Stimulated activated naive B cell treated with anti-CD40 and anti-IgM and Interleukin-4, amounts not matched to agents 10 μg/mL and 1 μg/mL and 100 μg/mL, for 72 hours (primary cell): Measurements from ENCODE around the gene FUT1.

Experiments used
- ATAC-seq, 2 donors: fragments of 150-1000 bp; cut with Tn5 transposase; replicated peaks; 2 replicates each; pipeline ENCODE4 v1.10.0; 2021; ENCODE audit warnings: moderate library complexity in 1 of 2
- DNase-seq: peaks from one replicate; pipeline ENCODE4 v3.0.0; 2021
- H3K27ac Mint-ChIP-seq: one replicate; pipeline ENCODE4 v1.8.0; 2022; ENCODE audit warnings: mild to moderate bottlenecking, mixed read lengths
- H3K27me3 Mint-ChIP-seq, 2 donors: one replicate each; pipeline ENCODE4 v1.8.0; 2022; ENCODE audit warnings: mixed read lengths in 2 of 2
- H3K36me3 Mint-ChIP-seq, 2 donors: one replicate each; pipeline ENCODE4 v1.8.0; 2022; ENCODE audit warnings: mixed read lengths in 2 of 2, mild to moderate bottlenecking in 1 of 2
- H3K4me1 Mint-ChIP-seq, 2 donors: one replicate each; pipeline ENCODE4 v1.8.0; 2022; ENCODE audit warnings: mixed read lengths in 2 of 2, mild to moderate bottlenecking in 1 of 2
- H3K4me3 Mint-ChIP-seq, 2 donors: one replicate each; pipeline ENCODE4 v1.8.0; 2022; ENCODE audit warnings: mild to moderate bottlenecking in 2 of 2, mixed read lengths in 2 of 2, moderate library complexity in 1 of 2
- H3K9me3 Mint-ChIP-seq, 2 donors: one replicate each; pipeline ENCODE4 v1.8.0; 2022; ENCODE audit warnings: mixed read lengths in 2 of 2, mild to moderate bottlenecking in 1 of 2

FUT1 gene

DNA sequence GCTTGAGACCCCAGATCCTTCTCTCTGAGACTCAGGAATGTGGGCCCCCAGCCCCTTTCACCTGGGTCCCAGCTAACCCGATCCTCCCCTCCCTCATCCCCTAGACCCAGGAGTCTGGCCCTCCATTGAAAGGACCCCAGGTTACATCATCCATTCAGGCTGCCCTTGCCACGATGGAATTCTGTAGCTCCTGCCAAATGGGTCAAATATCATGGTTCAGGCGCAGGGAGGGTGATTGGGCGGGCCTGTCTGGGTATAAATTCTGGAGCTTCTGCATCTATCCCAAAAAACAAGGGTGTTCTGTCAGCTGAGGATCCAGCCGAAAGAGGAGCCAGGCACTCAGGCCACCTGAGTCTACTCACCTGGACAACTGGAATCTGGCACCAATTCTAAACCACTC lies 3.3 kb upstream of the FUT1 start:
- H3K9me3 Mint-ChIP-seq, result no peaks in the 10 kb centered on the region

DNA sequence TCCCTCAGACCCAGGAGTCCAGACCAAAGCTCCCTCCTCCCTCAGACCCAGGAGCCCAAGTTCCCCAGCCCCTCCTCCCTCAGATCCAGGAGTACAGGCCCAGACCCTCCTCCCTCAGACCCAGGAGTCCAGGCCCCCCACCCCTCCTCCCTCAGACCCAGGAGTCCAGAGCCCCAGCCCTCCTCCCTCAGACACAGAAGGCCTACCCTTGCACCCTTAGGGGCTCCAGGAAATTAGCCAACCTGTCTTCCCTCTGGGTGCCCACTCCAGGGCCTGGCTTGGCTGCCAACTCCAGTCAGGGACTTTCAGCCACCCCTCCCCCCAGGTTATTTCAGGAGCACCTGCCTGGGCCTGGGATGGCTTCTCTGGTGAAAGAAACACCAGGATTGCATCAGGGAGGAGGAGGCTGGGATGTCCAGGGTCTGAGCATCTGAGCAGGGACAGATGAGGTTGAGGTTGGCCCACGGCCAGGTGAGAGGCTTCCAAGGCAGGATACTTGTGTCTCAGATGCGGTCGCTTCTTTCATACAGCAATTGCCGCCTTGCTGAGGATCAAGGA lies 2.7 kb upstream of the FUT1 start, which contains the start of gene FGF21:
FGF21 (plus strand) TSS at position 441 of the 558 bp plus-strand sequence. CDS start 713 bp downstream, outside the sequence.
- no peak for DNase-seq
- peaks cover 11 to 17% of the 10 kb centered on the region in 2 donors for H3K4me1 Mint-ChIP-seq
- no peak within 1 kb of the TSS for H3K4me3 Mint-ChIP-seq

More for the DNA sequence above, 3.3 kb upstream of the FUT1 start:
- DNase-seq (no peak), ATAC-seq (no peak)
- H3K36me3 Mint-ChIP-seq, result no peaks in the 10 kb centered on the region
- H3K27ac Mint-ChIP-seq, result no peak overlapping the region
- peaks cover 15 to 17% of the 10 kb centered on the region in 2 donors for H3K4me1 Mint-ChIP-seq
- no peak overlapping the region for H3K4me3 Mint-ChIP-seq
- H3K27me3 Mint-ChIP-seq, result peaks cover 39 to 71% of the 10 kb centered on the region in 2 donors

DNA sequence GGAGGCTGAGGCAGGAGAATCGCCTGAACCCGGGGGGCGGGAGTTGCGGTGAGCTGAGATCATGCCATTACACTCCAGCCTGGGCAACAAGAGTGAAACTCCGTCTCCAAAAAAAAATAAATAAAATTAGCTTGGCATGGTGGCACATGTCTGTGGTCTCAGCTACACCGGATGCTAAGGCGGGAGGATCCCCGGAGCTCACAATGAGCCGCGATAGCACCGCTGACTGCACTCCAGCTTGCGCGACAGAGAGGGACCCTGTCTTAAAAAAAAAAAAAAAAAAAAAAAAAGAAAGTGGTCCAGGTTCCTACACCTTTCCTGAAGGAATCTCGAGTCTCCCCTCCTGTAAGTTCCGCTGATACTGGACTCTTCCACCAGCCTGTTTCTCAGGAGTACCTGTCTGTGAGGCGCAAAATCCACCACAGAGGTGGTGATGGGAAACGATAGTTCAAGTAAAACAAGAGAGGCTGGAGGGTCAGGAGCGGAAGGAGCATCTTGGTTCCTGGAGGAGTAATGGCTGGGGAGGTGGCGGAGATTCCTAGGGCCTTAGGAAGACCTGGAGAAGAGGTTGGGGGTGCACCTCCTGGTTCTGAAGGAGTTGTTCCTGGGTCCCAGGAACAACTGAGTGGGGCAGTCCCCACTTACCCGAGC lies 471 bp downstream of the FUT1 start:
- no peak for DNase-seq
- no peak overlapping the region for H3K27ac Mint-ChIP-seq
- ATAC-seq, result peak in 1 of 2 donors; percentile 12
- peak overlapping the region; percentile 37 to 68 for H3K4me3 Mint-ChIP-seq
- H3K36me3 Mint-ChIP-seq, result no peaks in the 10 kb centered on the region
- peaks cover 16 to 21% of the 10 kb centered on the region in 2 donors for H3K4me1 Mint-ChIP-seq
- H3K27me3 Mint-ChIP-seq, result peaks cover 42 to 78% of the 10 kb centered on the region in 2 donors
- no peaks in the 10 kb centered on the region for H3K9me3 Mint-ChIP-seq

More for the DNA sequence above, 2.7 kb upstream of the FUT1 start, which contains the start of gene FGF21:
- Mint-ChIP-seq H3K36me3 (no peaks in the 10 kb centered on the region), H3K27me3 (peaks cover 35 to 71% of the 10 kb centered on the region in 2 donors), H3K27ac (no peak within 1 kb of the TSS), H3K9me3 (no peaks in the 10 kb centered on the region)
- no peak for ATAC-seq

DNA sequence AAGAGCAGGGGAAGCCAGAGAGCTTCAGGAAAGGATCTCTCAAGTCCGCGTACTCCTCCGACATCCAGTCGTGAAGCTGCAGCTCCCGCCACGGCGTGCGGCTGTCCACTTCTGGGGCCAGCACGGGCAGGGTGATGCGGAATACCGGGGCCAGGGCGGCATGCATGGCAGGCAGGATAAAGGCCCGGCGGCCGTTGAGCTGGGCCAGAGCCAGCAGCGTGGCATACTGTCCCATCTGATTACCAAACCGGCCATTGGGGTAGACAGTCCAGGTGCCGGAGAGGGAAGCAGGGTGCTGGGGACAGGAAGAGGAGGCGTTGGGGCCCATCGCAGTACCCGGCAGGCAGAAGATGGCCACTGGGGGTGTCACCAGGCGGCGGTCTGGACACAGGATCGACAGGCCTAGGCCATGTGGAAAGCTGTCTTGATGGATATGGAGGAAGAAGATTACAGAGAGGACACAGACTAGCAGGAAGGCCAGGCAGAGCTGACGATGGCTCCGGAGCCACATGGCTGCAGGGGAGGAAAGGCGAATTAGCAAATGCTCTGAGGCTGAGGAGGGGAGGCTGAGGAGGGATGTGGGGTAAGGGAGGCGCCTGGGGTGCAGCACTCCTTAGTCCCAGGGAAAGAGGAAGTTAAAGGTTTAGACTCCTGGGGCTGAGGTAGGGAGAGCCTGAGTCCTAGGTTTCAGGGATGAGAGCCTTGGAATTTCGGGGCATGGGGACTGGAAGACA lies 1.5 kb downstream of the FUT1 start:
- Mint-ChIP-seq H3K4me1 (peaks cover 16 to 29% of the 10 kb centered on the region in 2 donors), H3K4me3 (peak overlapping the region in 1 of 2 donors; percentile 20), H3K36me3 (peaks cover 3 to 5% of the 10 kb centered on the region in 2 donors), H3K9me3 (peaks cover 4% of the 10 kb centered on the region in 2 donors), H3K27ac (peak overlapping the region; percentile 3), H3K27me3 (peaks cover 47 to 75% of the 10 kb centered on the region in 2 donors)
- ATAC-seq, result no peak
- no peak for DNase-seq

DNA sequence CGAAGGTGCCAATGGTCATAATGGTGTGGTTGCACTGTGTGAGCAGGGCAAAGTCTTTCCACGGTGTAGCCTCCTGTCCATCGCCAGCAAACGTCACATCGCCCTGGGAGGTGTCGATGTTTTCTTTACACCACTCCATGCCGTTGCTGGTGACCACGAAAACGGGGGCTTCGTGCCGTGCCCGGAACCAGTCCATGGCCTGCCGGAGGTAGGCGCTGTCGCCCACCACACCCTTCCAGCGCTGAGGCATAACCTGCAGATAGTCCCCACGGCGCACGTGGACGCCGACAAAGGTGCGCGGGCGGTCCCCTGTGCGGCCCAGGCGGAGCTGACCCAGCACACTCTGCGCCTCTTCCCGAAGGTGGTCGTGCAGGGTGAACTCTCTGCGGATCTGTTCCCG lies 2.1 kb downstream of the FUT1 start:
- peaks cover 53 to 75% of the 10 kb centered on the region in 2 donors for H3K27me3 Mint-ChIP-seq
- DNase-seq, result no peak

DNA sequence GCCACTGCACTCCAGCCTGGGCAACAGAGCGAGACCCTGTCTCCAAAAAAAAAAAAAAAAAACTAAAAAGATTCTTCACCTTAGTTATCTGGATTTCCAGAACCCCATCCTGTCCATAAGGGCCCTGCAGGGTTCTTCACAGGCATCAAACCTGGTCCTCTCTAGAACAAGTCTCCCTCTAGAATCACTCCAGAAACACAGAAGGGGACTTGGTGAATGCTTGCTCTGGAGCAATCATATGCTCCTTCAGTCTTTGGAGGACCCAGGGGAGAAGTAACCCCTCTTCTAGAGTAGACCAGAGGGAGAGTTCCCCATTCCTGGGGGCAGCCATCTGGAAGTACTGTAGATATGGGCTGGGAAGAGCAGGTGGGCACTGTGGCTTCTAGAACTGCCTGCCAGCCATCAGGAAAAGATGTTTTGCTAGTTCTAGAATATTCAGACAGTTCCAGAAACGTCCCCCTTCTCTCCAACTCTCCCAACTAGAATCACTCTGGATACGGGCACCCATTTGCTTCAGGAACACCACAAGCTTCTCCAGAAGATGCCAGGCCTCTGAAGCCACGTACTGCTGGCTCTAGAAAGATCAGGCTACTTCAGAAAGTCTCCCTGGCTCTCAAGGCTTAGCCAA lies 2.8 kb downstream of the FUT1 start:
- Mint-ChIP-seq H3K27ac (no peak overlapping the region), H3K4me1 (peaks cover 18 to 29% of the 10 kb centered on the region in 2 donors), H3K27me3 (peaks cover 46 to 70% of the 10 kb centered on the region in 2 donors), H3K36me3 (peaks cover 3 to 5% of the 10 kb centered on the region in 2 donors), H3K4me3 (no peak overlapping the region), H3K9me3 (peaks cover 4 to 5% of the 10 kb centered on the region in 2 donors)
- ATAC-seq (no peak), DNase-seq (no peak)

More for the DNA sequence above, 2.1 kb downstream of the FUT1 start:
- H3K4me3 Mint-ChIP-seq, result no peak overlapping the region
- ATAC-seq, result no peak
- no peak overlapping the region for H3K27ac Mint-ChIP-seq
- peaks cover 18 to 29% of the 10 kb centered on the region in 2 donors for H3K4me1 Mint-ChIP-seq
- peaks cover 3 to 5% of the 10 kb centered on the region in 2 donors for H3K36me3 Mint-ChIP-seq
- H3K9me3 Mint-ChIP-seq, result peaks cover 4 to 5% of the 10 kb centered on the region in 2 donors

DNA sequence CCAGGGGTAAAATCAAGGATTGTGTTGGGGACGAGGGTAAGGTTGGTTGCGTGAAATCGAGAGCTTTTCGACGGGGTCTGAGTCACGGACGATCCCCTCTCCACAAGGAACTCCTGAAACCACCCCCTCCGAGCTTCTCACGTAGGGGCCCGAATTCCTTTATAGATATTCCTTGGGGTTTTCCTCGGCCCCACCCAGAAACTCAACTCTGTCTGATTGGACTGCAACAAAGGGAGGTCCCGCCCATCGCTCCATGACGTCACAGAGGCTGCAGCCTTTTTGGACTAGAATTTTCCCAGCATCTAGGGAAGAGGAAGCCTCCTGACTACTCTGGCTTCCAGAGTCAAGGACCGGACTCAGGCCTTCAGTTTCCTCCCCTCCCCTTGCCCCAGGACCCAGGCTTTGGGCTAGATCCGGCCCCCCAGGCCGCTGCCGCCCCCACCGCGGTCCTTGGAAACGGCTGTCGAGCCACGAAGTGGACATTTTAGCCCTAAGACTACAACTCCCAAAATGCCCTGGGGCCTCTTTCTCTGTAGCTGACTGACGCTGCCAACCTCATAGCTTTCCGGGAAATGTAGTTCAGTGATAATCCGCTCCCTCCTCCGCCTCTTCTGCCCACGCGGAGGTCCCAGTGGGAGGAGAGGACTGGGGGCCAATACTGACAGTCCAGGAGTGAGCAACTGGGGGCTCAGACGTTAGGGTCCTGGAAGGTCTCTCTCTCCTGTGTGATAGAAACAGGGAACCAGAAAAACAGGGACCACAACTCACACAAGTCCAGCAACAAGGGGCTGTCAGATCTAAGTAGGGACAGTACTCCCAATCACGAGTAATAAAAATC lies 5.5 kb downstream of the FUT1 start, which contains the start of gene IZUMO1:
IZUMO1 (minus strand) TSS at position 172 of the 838 bp plus-strand sequence. CDS start 1,050 bp downstream, outside the sequence.
- peak; percentile 84 to 90 for ATAC-seq
- Mint-ChIP-seq H3K27me3 (peaks cover 38 to 50% of the 10 kb centered on the region in 2 donors), H3K27ac (peak within 1 kb of the TSS; percentile 65), H3K36me3 (peaks cover 3 to 5% of the 10 kb centered on the region in 2 donors), H3K9me3 (peaks cover 4 to 5% of the 10 kb centered on the region in 2 donors), H3K4me3 (peak within 1 kb of the TSS; percentile 44 to 62), H3K4me1 (peaks cover 12 to 13% of the 10 kb centered on the region in 2 donors)
- DNase-seq, result peak; percentile 52

DNA sequence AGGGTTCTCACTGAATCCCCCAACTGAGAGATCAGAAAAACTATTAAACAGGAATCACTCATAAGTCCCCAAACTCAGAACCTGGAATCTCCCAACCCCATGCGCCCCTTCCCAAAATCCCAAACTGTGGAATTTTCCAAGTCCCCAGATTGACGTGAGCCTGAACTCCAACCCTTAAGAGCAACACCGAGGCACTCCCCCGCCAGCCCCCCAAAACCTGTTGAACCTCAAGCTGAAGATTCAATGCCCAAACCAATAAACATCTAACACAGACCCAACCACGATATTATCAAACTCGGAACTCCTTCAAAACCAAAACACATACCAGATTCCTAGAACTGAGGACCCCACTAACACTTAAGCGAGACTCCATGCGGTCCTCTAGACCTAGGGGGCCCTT lies 6.3 kb downstream of the FUT1 start:
- no peak for ATAC-seq
- Mint-ChIP-seq H3K4me1 (peaks cover 13 to 15% of the 10 kb centered on the region in 2 donors), H3K4me3 (peak overlapping the region in 1 of 2 donors; percentile 44), H3K27ac (no peak overlapping the region), H3K36me3 (peaks cover 3 to 5% of the 10 kb centered on the region in 2 donors), H3K27me3 (peaks cover 41 to 52% of the 10 kb centered on the region in 2 donors), H3K9me3 (peaks cover 4 to 5% of the 10 kb centered on the region in 2 donors)
- DNase-seq, result no peak

DNA sequence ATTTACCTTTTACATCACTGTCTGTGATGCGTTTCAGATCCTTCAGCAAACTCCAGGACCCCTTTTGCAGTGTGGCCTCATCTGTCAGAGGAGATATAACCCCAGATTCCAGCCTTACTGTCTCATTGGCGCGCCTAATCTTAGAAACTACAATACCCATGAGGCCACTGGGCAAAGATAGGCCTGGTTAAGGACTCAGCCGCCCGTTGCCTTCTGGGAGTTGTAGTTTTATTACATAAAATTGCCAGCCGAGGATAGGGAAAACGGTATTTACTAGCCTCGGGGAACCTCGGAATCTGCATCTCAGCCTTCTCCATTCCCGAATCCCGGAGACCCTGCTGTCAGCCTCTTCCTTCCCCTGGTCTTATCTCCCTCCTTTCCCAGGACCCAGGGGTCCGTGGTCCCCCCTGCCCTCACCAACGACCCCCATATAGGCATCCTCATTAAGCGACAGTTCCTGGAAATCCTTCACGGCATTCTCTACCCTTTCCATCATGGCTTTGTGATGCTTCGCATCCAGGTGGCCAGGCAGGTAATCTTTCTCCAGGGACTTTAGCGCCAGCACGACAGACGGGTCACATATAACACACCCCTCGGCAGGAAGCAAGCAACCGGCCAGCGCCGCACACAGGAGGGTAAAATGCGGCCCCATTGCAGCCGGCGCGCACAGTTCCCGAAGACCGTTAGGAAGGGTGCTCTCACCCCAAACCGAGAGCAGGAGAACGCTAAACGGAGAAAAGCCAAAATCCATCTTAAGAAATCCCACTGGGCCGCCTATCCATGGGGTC lies 7.0 kb downstream of the FUT1 start:
- Mint-ChIP-seq H3K4me3 (no peak overlapping the region), H3K9me3 (peaks cover 4 to 5% of the 10 kb centered on the region in 2 donors), H3K4me1 (peaks cover 13 to 16% of the 10 kb centered on the region in 2 donors), H3K27me3 (peaks cover 40 to 51% of the 10 kb centered on the region in 2 donors), H3K27ac (no peak overlapping the region), H3K36me3 (peaks cover 4 to 5% of the 10 kb centered on the region in 2 donors)
- DNase-seq, result no peak
- peak; percentile 72 to 78 for ATAC-seq

DNA sequence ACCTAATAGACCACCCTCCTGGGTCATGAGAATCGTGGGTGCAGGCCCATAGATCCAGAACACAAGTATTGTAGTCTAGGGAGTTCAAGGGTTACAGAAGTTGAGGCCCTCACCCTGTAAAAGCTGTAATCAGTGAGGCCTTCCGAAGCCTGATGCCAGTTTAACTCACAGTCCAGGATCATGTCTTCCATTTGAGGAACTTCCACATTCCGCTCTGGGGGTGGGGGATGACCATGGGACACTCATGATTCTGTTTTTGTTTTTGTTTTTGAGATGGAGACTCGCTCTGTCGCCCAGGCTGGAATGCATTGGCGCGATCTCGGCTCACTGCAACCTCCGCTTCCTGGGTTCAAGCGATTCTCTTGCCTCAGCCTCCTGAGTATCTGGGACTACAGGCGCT lies 10.3 kb downstream of the FUT1 start:
- H3K27me3 Mint-ChIP-seq, result peaks cover 42 to 44% of the 10 kb centered on the region in 2 donors

DNA sequence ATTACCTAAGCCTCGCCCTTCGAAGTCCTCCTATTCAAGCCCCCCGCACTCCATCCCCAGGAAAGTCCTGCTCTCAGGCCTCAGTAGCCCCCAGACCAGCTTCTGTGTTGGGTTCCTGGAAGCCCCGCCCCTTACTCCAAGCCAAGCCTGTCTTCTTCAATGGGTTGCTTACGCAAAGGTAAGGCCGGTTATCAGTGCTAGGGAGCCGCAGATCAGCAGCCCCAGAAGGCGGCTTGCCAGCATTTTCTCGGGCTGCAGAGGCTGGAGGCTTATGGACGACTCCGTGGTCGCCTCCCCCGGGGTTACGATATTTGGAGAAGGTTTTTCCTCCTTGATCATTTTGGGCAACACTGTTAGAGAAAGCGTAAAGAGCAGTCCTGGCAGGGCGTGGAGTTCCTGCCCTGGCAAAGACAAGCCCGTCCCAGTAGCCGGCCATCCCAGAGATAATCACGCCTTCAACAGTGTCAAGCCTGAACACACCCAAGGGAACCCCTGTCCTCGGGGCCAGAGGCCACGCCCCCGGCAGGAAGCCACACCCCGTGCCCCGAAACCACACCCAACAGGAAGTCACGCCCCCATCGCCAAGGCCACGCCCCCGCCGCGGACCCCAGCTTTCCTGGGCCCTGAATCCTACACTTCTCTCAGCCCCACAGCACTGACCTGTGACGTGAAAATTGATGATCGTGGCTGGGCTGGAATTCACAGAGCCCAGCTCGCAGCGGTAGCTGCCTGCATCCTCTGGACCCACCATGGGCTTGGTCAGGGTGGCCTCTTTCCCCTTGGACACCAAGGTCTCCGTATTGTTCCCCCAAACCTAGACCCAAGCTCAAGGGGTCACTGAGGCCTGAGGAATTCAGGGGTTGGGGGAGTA lies 11.1 kb downstream of the FUT1 start:
- Mint-ChIP-seq H3K36me3 (peaks cover 4% of the 10 kb centered on the region in 2 donors), H3K4me1 (peaks cover 18 to 20% of the 10 kb centered on the region in 2 donors), H3K27me3 (peaks cover 40 to 41% of the 10 kb centered on the region in 2 donors), H3K4me3 (no peak overlapping the region), H3K9me3 (peaks cover 4 to 6% of the 10 kb centered on the region in 2 donors), H3K27ac (no peak overlapping the region)
- ATAC-seq (no peak), DNase-seq (no peak)

More for the DNA sequence above, 10.3 kb downstream of the FUT1 start:
- Mint-ChIP-seq H3K4me1 (peaks cover 21 to 23% of the 10 kb centered on the region in 2 donors), H3K9me3 (peaks cover 4 to 7% of the 10 kb centered on the region in 2 donors), H3K4me3 (no peak overlapping the region), H3K27ac (no peak overlapping the region), H3K36me3 (peaks cover 4 to 5% of the 10 kb centered on the region in 2 donors)
- DNase-seq, result no peak
- ATAC-seq, result no peak
